HepG2 (cell line): Measurements from ENCODE around the gene TRIM4. TPM values are rescaled to one million over a fixed set of nuclear protein-coding genes. Genes with fewer than 3 reads are reported as not detected.
"Not testable (repeated sequence)": the region's sequence is repeated elsewhere in the genome, so short reads cannot be mapped to it uniquely, and the experiment has no call there.

Experiments
- ATAC-seq: fragments of 200-7000 bp; cut with Tn5 transposase; 3 replicates; pipeline ENCODE4 v1.9.1; 2020; ENCODE audit warnings: mild to moderate bottlenecking, moderate library complexity
- BruUV-seq: library from RNA; stranded (reverse); fragments of 400-500 nt; replicated peaks from 2 replicates; lab custom pipeline; 2021; lab: Mats Ljungman, UMichigan
- CTCF ChIA-PET: fragments of 300-600 bp; formaldehyde crosslinking; extraction: SDS; loops from one replicate; lab custom pipeline; 2021; ENCODE audit warnings: low total read pairs, inconsistent platforms, low intra/inter-chr PET ratio; lab: Yijun Ruan, JAX
- POLR2A ChIA-PET: fragments of 350-600 bp; sonication (Branson Sonifier 250); formaldehyde crosslinking; loops from one replicate; lab custom pipeline; 2020; ENCODE audit warnings: antibody characterized with exemption, inconsistent platforms; lab: Yijun Ruan, JAX
- DNase-seq: peaks from one replicate; pipeline ENCODE4 v3.0.0-alpha.2; 2015; ENCODE audit warnings: low spot score
- FAIRE-seq: peaks from 3 replicates; lab custom pipeline; 2011; peaks lifted over from hg19 to GRCh38; lab: Jason Lieb, UNC
- H2AFZ ChIP-seq: one replicate; pipeline ENCODE4 v1.6.1; 2011; ENCODE audit warnings: low read length, inconsistent platforms
- H3K27ac ChIP-seq: fragments of 300-600 bp; 3 replicates; pipeline ENCODE4 v1.8.0; 2011; ENCODE audit warnings: mixed run types, mild to moderate bottlenecking, mixed read lengths, low read length, inconsistent platforms; ENCODE audit not compliant: insufficient read depth; ENCODE audit errors: extremely low read length
- H3K27me3 ChIP-seq, 2 experiments: fragments of 200-600 bp in 1 of 2; 2 replicates in 1 of 2; 3 replicates in 1 of 2; pipeline versions ENCODE4 v1.6.0 to v1.8.0; 2011; ENCODE audit warnings: low read length in 2 of 2, mild to moderate bottlenecking in 2 of 2, moderate library complexity in 2 of 2, inconsistent platforms in 1 of 2; ENCODE audit not compliant: insufficient read depth in 2 of 2, control insufficient read depth in 1 of 2
- H3K36me3 ChIP-seq, 2 experiments: fragments of 200-600 bp in 1 of 2; replicated peaks in 1 of 2; 2 replicates in 1 of 2; 3 replicates in 1 of 2; pipeline versions ENCODE4 v1.5.1 to v1.8.0; 2011; ENCODE audit warnings: low read length in 2 of 2, inconsistent platforms in 1 of 2; ENCODE audit not compliant: insufficient read depth in 2 of 2, control insufficient read depth in 1 of 2
- H3K4me1 ChIP-seq: 2 replicates; pipeline ENCODE4 v1.5.1; 2012; ENCODE audit warnings: low read length, inconsistent platforms; ENCODE audit not compliant: insufficient read depth
- H3K4me2 ChIP-seq: 2 replicates; pipeline ENCODE4 v1.6.0; 2011; ENCODE audit warnings: low read depth, low read length, inconsistent platforms
- H3K4me3 ChIP-seq, 3 experiments: fragments of 200-600 bp in 1 of 3; sonication (generic), shearing (Covaris generic) in 1 of 3; replicated peaks in 1 of 3; 2 replicates each; pipeline ENCODE4 v1.5.1; 2011 to 2016; ENCODE audit warnings: low read length in 3 of 3, inconsistent platforms in 2 of 3, low read depth in 2 of 3, mild to moderate bottlenecking in 2 of 3, control low read depth in 1 of 3, mixed read lengths in 1 of 3; ENCODE audit not compliant: insufficient read depth in 1 of 3
- H3K79me2 ChIP-seq: one replicate; pipeline ENCODE4 v1.6.1; 2011; ENCODE audit warnings: low read length, inconsistent platforms; ENCODE audit not compliant: insufficient read depth
- H3K9ac ChIP-seq: 2 replicates; pipeline ENCODE4 v1.6.0; 2011; ENCODE audit warnings: mild to moderate bottlenecking, low read depth, low read length, inconsistent platforms; ENCODE audit not compliant: insufficient read depth
- H3K9me3 ChIP-seq: 2 replicates; pipeline ENCODE4 v1.5.1; 2012; ENCODE audit warnings: mild to moderate bottlenecking, low read length
- H4K20me1 ChIP-seq: 2 replicates; pipeline ENCODE4 v1.6.0; 2011; ENCODE audit warnings: inconsistent platforms, mild to moderate bottlenecking, low read length, moderate library complexity; ENCODE audit not compliant: insufficient read depth
- POGZ ChIP-seq: sonication (generic); formaldehyde crosslinking; IDR thresholded peaks from 2 replicates; pipeline ENCODE4 v1.4.0; 2020; ENCODE audit warnings: mild to moderate bottlenecking, missing genetic modification reagents
- SMC3 ChIP-seq: IDR thresholded peaks from 2 replicates; pipeline ENCODE4 v1.6.1; 2011; ENCODE audit warnings: low read length, improper control_type of control experiment
- STAG1 ChIP-seq: sonication (generic); formaldehyde crosslinking; IDR thresholded peaks from 2 replicates; pipeline ENCODE4 v1.4.0; 2020; ENCODE audit warnings: missing genetic modification reagents
- ZNF761 ChIP-seq: sonication (generic); formaldehyde crosslinking; conservative IDR thresholded peaks from 2 replicates; pipeline ENCODE4 v1.4.0; 2020; ENCODE audit warnings: mild to moderate bottlenecking, missing genetic modification reagents
- WGBS: methylation state at CpG from one replicate; pipeline ENCODE4 v1.1.6; 2017; ENCODE audit warnings: low lambda C conversion rate; 5-methylcytosine and 5-hydroxymethylcytosine counted together
- in situ Hi-C: cut with HindIII; loops from 2 replicates; pipeline ENCODE4 v1.10.0; 2017; ENCODE audit warnings: low pct_unique_long_range_greater_than_20kb; ENCODE audit not compliant: extremely low pct_ligation_motif_present
- intact Hi-C: fragments of 100-400 bp; cut with micrococcal nuclease; formaldehyde crosslinking; loops from one replicate; pipeline ENCODE4 v1.10.0; 2022; ENCODE audit not compliant: unreplicated experiment
- polyA plus RNA-seq, 8 experiments: library from polyadenylated mRNA; depleted of rRNA in 3 of 8; stranded (reverse) in 7 of 8; unstranded in 1 of 8; fragments of >200 nt; fragmentation: Illumina TruSeq in 4 of 8; extraction: Trizol in 4 of 8; gene quantifications; 2 replicates each; pipeline versions ENCODE4 v1.2.1 to v1.2.3, GENCODE V29; 2011 to 2016; ENCODE audit warnings: low read depth in 4 of 8, missing spikeins in 1 of 8, mixed read lengths in 1 of 8; ENCODE audit not compliant: insufficient read depth in 1 of 8
- total RNA-seq, 5 experiments: library from RNA; depleted of rRNA; stranded (reverse); fragments of >200 nt; fragmentation: Illumina TruSeq; extraction: Trizol; gene quantifications; 2 replicates each; pipeline ENCODE4 v1.2.3, GENCODE V29; 2016; ENCODE audit warnings: low read depth in 1 of 5
- TF ChIP-seq, protein P1 (sequence below): sonication (generic); formaldehyde crosslinking; IDR thresholded peaks from 2 replicates; pipeline ENCODE4 v1.5.0; 2020; ENCODE audit warnings: mild to moderate bottlenecking, missing genetic modification reagents, moderate library complexity

Gene TRIM4
- total and polyA plus RNA-seq, 2 of the 13 experiments (the other 11 are each of a cell fraction or from before 2014, with no cell fraction given): 17.6 to 21.7 TPM

DNA sequence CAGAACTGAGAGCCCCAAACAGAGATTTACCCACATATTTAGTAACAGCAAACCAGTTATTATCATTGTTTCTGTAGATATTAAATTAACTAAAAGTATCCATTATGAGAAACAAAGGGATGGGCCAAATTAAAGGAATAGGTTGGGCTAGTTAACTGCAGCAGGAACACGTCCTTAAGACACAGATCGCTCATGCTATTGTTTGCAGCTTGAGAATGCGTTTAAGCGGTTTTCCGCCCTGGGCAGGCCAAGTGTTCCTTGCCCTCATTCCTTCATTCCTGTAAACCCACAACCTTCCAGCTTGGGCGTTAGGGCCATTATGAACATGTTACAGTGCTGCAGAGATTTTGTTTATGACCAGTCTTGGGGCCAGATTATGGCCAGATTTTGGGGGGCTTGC lies 31.5 kb upstream of the TRIM4 start:
- DNase-seq, H3K79me2 ChIP-seq, H2AFZ ChIP-seq, H3K36me3 ChIP-seq, POLR2A ChIA-PET, H3K27me3 ChIP-seq, H4K20me1 ChIP-seq, ATAC-seq, in situ Hi-C loops: not testable (repeated sequence)
- peak; percentile 100 for TF ChIP-seq ZNF761 (CRISPR knock-in tag)
- TF ChIP-seq, all 625 proteins: peak for 1; not testable (repeated sequence) for 624
- H3K9ac ChIP-seq, H3K27ac ChIP-seq, CTCF ChIA-PET, BruUV-seq, intact Hi-C loops, FAIRE-seq, H3K4me2 ChIP-seq, H3K4me3 ChIP-seq: not testable (repeated sequence)
- Histone ChIP-seq H3K9me3 (peaks cover 11% of the 10 kb centered on the region), H3K4me1 (peaks cover 15% of the 10 kb centered on the region; the same call in 1 of the 2 replicates)
- WGBS: 74% methylated on average over 6 of the region's 6 CpGs

GRCh38 chr7:99949645-99950228 lies 30.4 kb upstream of the TRIM4 start:
- H4K20me1 ChIP-seq: no peaks in the 10 kb centered on the region
- no TSS peak for BruUV-seq
- no peak for TF ChIP-seq POGZ (CRISPR knock-in tag)
- peak; percentile 68 for TF ChIP-seq SMC3
- TF ChIP-seq STAG1 (CRISPR knock-in tag): peak; percentile 51
- TF ChIP-seq, protein P1, sequence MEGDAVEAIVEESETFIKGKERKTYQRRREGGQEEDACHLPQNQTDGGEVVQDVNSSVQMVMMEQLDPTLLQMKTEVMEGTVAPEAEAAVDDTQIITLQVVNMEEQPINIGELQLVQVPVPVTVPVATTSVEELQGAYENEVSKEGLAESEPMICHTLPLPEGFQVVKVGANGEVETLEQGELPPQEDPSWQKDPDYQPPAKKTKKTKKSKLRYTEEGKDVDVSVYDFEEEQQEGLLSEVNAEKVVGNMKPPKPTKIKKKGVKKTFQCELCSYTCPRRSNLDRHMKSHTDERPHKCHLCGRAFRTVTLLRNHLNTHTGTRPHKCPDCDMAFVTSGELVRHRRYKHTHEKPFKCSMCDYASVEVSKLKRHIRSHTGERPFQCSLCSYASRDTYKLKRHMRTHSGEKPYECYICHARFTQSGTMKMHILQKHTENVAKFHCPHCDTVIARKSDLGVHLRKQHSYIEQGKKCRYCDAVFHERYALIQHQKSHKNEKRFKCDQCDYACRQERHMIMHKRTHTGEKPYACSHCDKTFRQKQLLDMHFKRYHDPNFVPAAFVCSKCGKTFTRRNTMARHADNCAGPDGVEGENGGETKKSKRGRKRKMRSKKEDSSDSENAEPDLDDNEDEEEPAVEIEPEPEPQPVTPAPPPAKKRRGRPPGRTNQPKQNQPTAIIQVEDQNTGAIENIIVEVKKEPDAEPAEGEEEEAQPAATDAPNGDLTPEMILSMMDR (CRISPR knock-in tag): peak; percentile 47
- TF ChIP-seq, all 625 proteins: peak for 3
- Histone ChIP-seq H3K4me1 (peaks cover 7% of the 10 kb centered on the region; the same call in 1 of the 2 replicates), H3K27me3 (no peaks in the 10 kb centered on the region), H3K4me2 (no peak overlapping the region), H3K9ac (no peak overlapping the region), H3K27ac (no peak overlapping the region), H3K36me3 (no peaks in the 10 kb centered on the region), H2AFZ (no peak overlapping the region), H3K4me3 (no peak overlapping the region), H3K79me2 (no peaks in the 10 kb centered on the region), H3K9me3 (peaks cover 11% of the 10 kb centered on the region)
- in situ Hi-C loops (no loop called here), intact Hi-C loops (loop anchor here (1.0 kb wide), 2 partner anchors 36 to 318 kb away; no protein-coding TSS in a partner anchor)
- FAIRE-seq: no peak
- no peak for ATAC-seq
- 33% methylated on average over 3 of the region's 3 CpGs for WGBS
- ChIA-PET CTCF (interaction anchor here (1.1 to 1.2 kb wide), 2 partner anchors 20 to 36 kb away, joined by 5 to 6 read pairs; partner anchors contain the start of gene GJC3), POLR2A (no interaction called here)
- DNase-seq: peak; percentile 21
